CD4-positive, CD25-positive, alpha-beta regulatory T cell (primary cell): Measurements from ENCODE around the gene APBA2. TPM values are rescaled to one million over a fixed set of nuclear protein-coding genes. Genes with fewer than 3 reads are reported as not detected.

ENCODE experiments used
- ATAC-seq, 2 donors: fragments of 150-1000 bp; cut with Tn5 transposase; one replicate each; pipeline ENCODE4 v1.10.0; 2021; ENCODE audit warnings: low read depth in 2 of 2, moderate number of reproducible peaks in 2 of 2, moderate library complexity in 1 of 2
- DNase-seq, 3 donors: peaks; one replicate each; pipeline versions ENCODE4 v3.0.0 to v3.0.0-alpha.2; 2012 to 2022; ENCODE audit warnings: mixed read lengths in 1 of 3
- H3K27ac ChIP-seq: one replicate; pipeline ENCODE4 v1.7.0; 2013; ENCODE audit warnings: mild to moderate bottlenecking, low read length; ENCODE audit not compliant: insufficient read depth, poor library complexity, severe bottlenecking
- H3K27me3 ChIP-seq: one replicate; pipeline ENCODE4 v1.7.0; 2013; ENCODE audit warnings: low read length; ENCODE audit not compliant: control insufficient read depth, insufficient read depth
- H3K36me3 ChIP-seq: one replicate; pipeline ENCODE4 v1.7.0; 2013; ENCODE audit warnings: mild to moderate bottlenecking, low read length, moderate library complexity; ENCODE audit not compliant: control insufficient read depth, insufficient read depth
- H3K4me1 ChIP-seq: 2 replicates; pipeline ENCODE4 v1.7.0; 2013; ENCODE audit warnings: mild to moderate bottlenecking, low read length; ENCODE audit not compliant: insufficient read depth, control insufficient read depth, poor library complexity, severe bottlenecking
- H3K4me3 ChIP-seq: one replicate; pipeline ENCODE4 v1.7.0; 2013; ENCODE audit warnings: low read depth, mild to moderate bottlenecking, low read length, moderate library complexity
- H3K9me3 ChIP-seq, 2 experiments: 1 replicate in 1 of 2; 2 replicates in 1 of 2; pipeline ENCODE4 v1.7.0; 2013; ENCODE audit warnings: low read length in 2 of 2, mild to moderate bottlenecking in 1 of 2, moderate library complexity in 1 of 2; ENCODE audit not compliant: control insufficient read depth in 2 of 2
- H3K27ac Mint-ChIP-seq, 3 donors: one replicate each; pipeline ENCODE4 v1.8.0; 2020 to 2022; ENCODE audit warnings: mild to moderate bottlenecking in 3 of 3, mixed read lengths in 3 of 3, moderate library complexity in 2 of 3
- H3K27me3 Mint-ChIP-seq: one replicate; pipeline ENCODE4 v1.8.0; 2022; ENCODE audit warnings: mild to moderate bottlenecking, mixed read lengths
- H3K36me3 Mint-ChIP-seq: one replicate; pipeline ENCODE4 v1.8.0; 2020; ENCODE audit warnings: mixed read lengths
- H3K4me1 Mint-ChIP-seq, 4 donors: one replicate each; pipeline ENCODE4 v1.8.0; 2020 to 2022; ENCODE audit warnings: mixed read lengths in 4 of 4, mild to moderate bottlenecking in 1 of 4
- H3K4me3 Mint-ChIP-seq, 4 donors: one replicate each; pipeline ENCODE4 v1.8.0; 2020 to 2022; ENCODE audit warnings: mild to moderate bottlenecking in 4 of 4, mixed read lengths in 4 of 4, moderate library complexity in 3 of 4
- H3K9me3 Mint-ChIP-seq, 7 donors: one replicate each; pipeline ENCODE4 v1.8.0; 2020 to 2022; ENCODE audit warnings: mixed read lengths in 7 of 7, mild to moderate bottlenecking in 3 of 7, moderate library complexity in 2 of 7
- polyA plus RNA-seq, 4 donors: library from polyadenylated mRNA; unstranded; fragments of 300-500 nt; fragmentation: Illumina TruSeq; gene quantifications; one replicate each; pipeline ENCODE4 v1.2.3, GENCODE V29; 2021
- total RNA-seq: library from RNA; stranded (reverse); gene quantifications from one replicate; pipeline ENCODE4 v1.2.3, GENCODE V29; 2022

Gene APBA2
- total and polyA plus RNA-seq, 5 donors from 2014 or later, result 8.6 to 24.2 (median 13.9) TPM

- H3K36me3 ChIP-seq, result no peaks in the 10 kb centered on the region
- H3K36me3 Mint-ChIP-seq, result peaks cover 14% of the 10 kb centered on the region
- H3K27ac Mint-ChIP-seq, result peak overlapping the region in 1 of 3 donors; percentile 6
- H3K4me1 ChIP-seq, result no peaks in the 10 kb centered on the region
- no peak overlapping the region for H3K27ac ChIP-seq
- peaks cover 0 to 2% (median 0%) of the 10 kb centered on the region in 7 donors for H3K9me3 Mint-ChIP-seq
- H3K4me1 Mint-ChIP-seq, result peaks cover 0 to 19% (median 5%) of the 10 kb centered on the region in 4 donors
- H3K27me3 Mint-ChIP-seq, result no peaks in the 10 kb centered on the region
- H3K4me3 Mint-ChIP-seq, result no peak overlapping the region
- ATAC-seq (no peak), DNase-seq (no peak)
- H3K9me3 ChIP-seq, result no peaks in the 10 kb centered on the region
- H3K27me3 ChIP-seq, result no peaks in the 10 kb centered on the region
- no peak overlapping the region for H3K4me3 ChIP-seq
Observed at GRCh38 chr15:29066310-29066709, 180.5 kb downstream of the APBA2 start.

- Histone ChIP-seq H3K9me3 (no peaks in the 10 kb centered on the region), H3K27me3 (no peaks in the 10 kb centered on the region), H3K27ac (no peak overlapping the region), H3K4me1 (no peaks in the 10 kb centered on the region), H3K36me3 (no peaks in the 10 kb centered on the region), H3K4me3 (no peak overlapping the region)
- no peak for ATAC-seq
- H3K9me3 Mint-ChIP-seq, result peaks cover 0 to 2% (median 0%) of the 10 kb centered on the region in 7 donors
- DNase-seq, result no peak
- H3K27me3 Mint-ChIP-seq, result no peaks in the 10 kb centered on the region
- H3K27ac Mint-ChIP-seq, result peak overlapping the region in 1 of 3 donors; percentile 84
- no peak overlapping the region for H3K4me3 Mint-ChIP-seq
- peaks cover 14% of the 10 kb centered on the region for H3K36me3 Mint-ChIP-seq
- peaks cover 0 to 14% (median 5%) of the 10 kb centered on the region in 4 donors for H3K4me1 Mint-ChIP-seq
Observed at GRCh38 chr15:29066838-29067237, 181.1 kb downstream of the APBA2 start.

- Histone ChIP-seq H3K27ac (no peak overlapping the region), H3K4me3 (no peak overlapping the region), H3K27me3 (no peaks in the 10 kb centered on the region), H3K9me3 (no peaks in the 10 kb centered on the region), H3K4me1 (no peaks in the 10 kb centered on the region), H3K36me3 (no peaks in the 10 kb centered on the region)
- Mint-ChIP-seq H3K4me3 (no peak overlapping the region), H3K4me1 (peaks cover 0 to 11% (median 3%) of the 10 kb centered on the region in 4 donors), H3K27me3 (no peaks in the 10 kb centered on the region), H3K27ac (peak overlapping the region in 1 of 3 donors; percentile 26), H3K36me3 (peaks cover 14% of the 10 kb centered on the region), H3K9me3 (peaks cover 0 to 2% (median 0%) of the 10 kb centered on the region in 7 donors)
- no peak for ATAC-seq
- no peak for DNase-seq
Observed at GRCh38 chr15:29067949-29068348, 182.2 kb downstream of the APBA2 start.

GRCh38 chr15:29070471-29071231, 184.9 kb downstream of the APBA2 start:
- Mint-ChIP-seq H3K4me1 (peaks cover 0 to 7% (median under 1%) of the 10 kb centered on the region in 4 donors), H3K4me3 (no peak overlapping the region), H3K27me3 (no peaks in the 10 kb centered on the region), H3K36me3 (peaks cover 21% of the 10 kb centered on the region), H3K27ac (no peak overlapping the region), H3K9me3 (peaks cover 0 to 2% (median 0%) of the 10 kb centered on the region in 7 donors)
- H3K27ac ChIP-seq, result no peak overlapping the region
- H3K27me3 ChIP-seq, result no peaks in the 10 kb centered on the region
- ATAC-seq, result no peak
- DNase-seq, result no peak
- no peak overlapping the region for H3K4me3 ChIP-seq
- H3K4me1 ChIP-seq, result no peaks in the 10 kb centered on the region
- H3K9me3 ChIP-seq, result no peaks in the 10 kb centered on the region
- H3K36me3 ChIP-seq, result no peaks in the 10 kb centered on the region

- H3K4me3 Mint-ChIP-seq, result no peak overlapping the region
- Histone ChIP-seq H3K4me3 (no peak overlapping the region), H3K27ac (no peak overlapping the region), H3K9me3 (no peaks in the 10 kb centered on the region), H3K27me3 (no peaks in the 10 kb centered on the region), H3K36me3 (no peaks in the 10 kb centered on the region), H3K4me1 (no peaks in the 10 kb centered on the region)
- H3K27ac Mint-ChIP-seq, result no peak overlapping the region
- H3K4me1 Mint-ChIP-seq, result peaks cover 0 to 4% (median under 1%) of the 10 kb centered on the region in 4 donors
- peaks cover 20% of the 10 kb centered on the region for H3K36me3 Mint-ChIP-seq
- peaks cover 0 to 2% (median 0%) of the 10 kb centered on the region in 7 donors for H3K9me3 Mint-ChIP-seq
- ATAC-seq (no peak), DNase-seq (no peak)
- H3K27me3 Mint-ChIP-seq, result no peaks in the 10 kb centered on the region
Observed at GRCh38 chr15:29071232-29071881, 185.6 kb downstream of the APBA2 start.

- Histone ChIP-seq H3K4me3 (no peak overlapping the region), H3K9me3 (no peaks in the 10 kb centered on the region), H3K4me1 (no peaks in the 10 kb centered on the region), H3K27me3 (no peaks in the 10 kb centered on the region), H3K36me3 (no peaks in the 10 kb centered on the region), H3K27ac (no peak overlapping the region)
- DNase-seq, result no peak
- ATAC-seq, result no peak
- peaks cover 16% of the 10 kb centered on the region for H3K36me3 Mint-ChIP-seq
- no peaks in the 10 kb centered on the region for H3K27me3 Mint-ChIP-seq
- H3K27ac Mint-ChIP-seq, result no peak overlapping the region
- peaks cover 0 to 2% (median 0%) of the 10 kb centered on the region in 7 donors for H3K9me3 Mint-ChIP-seq
- H3K4me1 Mint-ChIP-seq, result peaks cover 0 to 3% (median under 1%) of the 10 kb centered on the region in 4 donors
- no peak overlapping the region for H3K4me3 Mint-ChIP-seq
Observed at GRCh38 chr15:29071882-29072273, 186.1 kb downstream of the APBA2 start.

- no peak overlapping the region for H3K4me3 Mint-ChIP-seq
- peaks cover 0 to 2% (median 0%) of the 10 kb centered on the region in 7 donors for H3K9me3 Mint-ChIP-seq
- Histone ChIP-seq H3K27ac (no peak overlapping the region), H3K4me3 (no peak overlapping the region), H3K9me3 (no peaks in the 10 kb centered on the region), H3K27me3 (no peaks in the 10 kb centered on the region), H3K4me1 (no peaks in the 10 kb centered on the region), H3K36me3 (no peaks in the 10 kb centered on the region)
- H3K27ac Mint-ChIP-seq, result no peak overlapping the region
- no peaks in the 10 kb centered on the region for H3K27me3 Mint-ChIP-seq
- DNase-seq (no peak), ATAC-seq (no peak)
- peaks cover 14% of the 10 kb centered on the region for H3K36me3 Mint-ChIP-seq
- H3K4me1 Mint-ChIP-seq, result peaks cover 0 to 3% (median under 1%) of the 10 kb centered on the region in 4 donors
Observed at GRCh38 chr15:29072444-29072843, 186.7 kb downstream of the APBA2 start.
